ENCODE results near the gene F2RL1.
A peak's percentile ranks its signal among the peaks of the same experiment; 100 is the strongest.

F2RL1 gene

DNA sequence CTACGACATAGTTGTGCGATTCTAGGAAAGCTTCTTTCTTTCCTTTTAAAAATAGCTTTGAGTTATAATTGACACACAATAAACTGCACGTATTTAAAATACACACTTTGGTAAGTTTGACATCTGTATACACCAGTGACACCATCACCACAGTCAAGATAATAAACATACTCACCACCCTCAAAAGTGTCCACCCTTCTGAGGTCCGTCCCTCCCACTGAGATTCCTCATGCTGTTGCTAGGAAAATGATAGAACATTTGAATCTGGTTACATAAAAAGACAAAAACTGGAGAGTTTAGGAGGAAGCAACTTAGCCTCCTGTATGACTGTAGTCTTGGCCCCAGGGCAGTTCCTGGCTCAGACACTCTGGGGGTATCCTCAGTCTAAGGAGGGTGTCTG is 48.2 kb downstream of the F2RL1 start:
- no peak for DNase-seq
- Mint-ChIP-seq H3K27me3 (no peaks in the 10 kb centered on the region), H3K27ac (no peak overlapping the region), H3K4me1 (no peaks in the 10 kb centered on the region), H3K36me3 (no peaks in the 10 kb centered on the region), H3K9me3 (no peaks in the 10 kb centered on the region), H3K4me3 (no peak overlapping the region)
- CTCF ChIA-PET: interaction anchor here (1.0 to 4.9 kb wide), 3 partner anchors 11 to 210 kb away, joined by 3 to 31 read pairs (median 23); no protein-coding TSS in a partner anchor

DNA sequence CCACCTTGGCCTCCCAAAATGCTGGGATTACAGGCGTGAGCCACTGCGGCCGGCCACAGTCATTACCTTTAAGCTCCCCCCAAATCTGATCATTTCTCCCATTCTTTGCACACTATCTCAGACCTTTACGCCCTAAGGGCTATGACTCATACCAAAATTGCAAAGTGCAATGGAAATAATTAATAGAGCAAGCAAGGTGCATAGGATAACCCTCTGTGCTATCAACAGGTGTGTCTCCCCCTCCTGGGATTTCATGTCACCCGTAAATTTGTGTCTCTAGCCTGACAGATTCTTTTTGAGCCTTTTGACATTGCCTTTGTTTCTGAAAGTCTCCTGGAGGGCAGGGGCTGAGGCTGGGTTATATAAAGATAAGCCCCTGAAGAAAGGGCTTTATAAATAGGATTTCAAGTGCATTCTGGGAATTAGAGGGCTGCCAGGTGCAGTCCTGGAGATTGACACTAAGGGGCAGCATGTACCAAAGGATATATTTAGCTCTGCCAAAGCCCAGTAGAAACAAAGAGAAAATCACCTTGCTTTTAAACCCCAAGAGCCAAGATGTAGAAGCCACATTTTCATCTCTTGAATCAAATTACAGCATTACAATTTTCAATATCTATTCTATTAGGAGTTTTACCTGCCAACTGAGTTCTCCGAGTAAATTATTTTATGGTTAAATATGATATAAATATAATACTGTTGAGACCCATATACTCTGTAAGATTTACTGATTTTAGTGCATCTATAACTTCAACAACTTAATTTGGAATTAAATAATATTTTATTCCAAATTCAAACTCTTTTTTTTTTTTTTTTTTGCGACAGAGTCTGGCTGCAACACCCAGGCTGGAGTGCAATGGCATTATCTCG is 49.2 kb downstream of the F2RL1 start:
- Mint-ChIP-seq H3K36me3 (no peaks in the 10 kb centered on the region), H3K4me3 (no peak overlapping the region)

DNA sequence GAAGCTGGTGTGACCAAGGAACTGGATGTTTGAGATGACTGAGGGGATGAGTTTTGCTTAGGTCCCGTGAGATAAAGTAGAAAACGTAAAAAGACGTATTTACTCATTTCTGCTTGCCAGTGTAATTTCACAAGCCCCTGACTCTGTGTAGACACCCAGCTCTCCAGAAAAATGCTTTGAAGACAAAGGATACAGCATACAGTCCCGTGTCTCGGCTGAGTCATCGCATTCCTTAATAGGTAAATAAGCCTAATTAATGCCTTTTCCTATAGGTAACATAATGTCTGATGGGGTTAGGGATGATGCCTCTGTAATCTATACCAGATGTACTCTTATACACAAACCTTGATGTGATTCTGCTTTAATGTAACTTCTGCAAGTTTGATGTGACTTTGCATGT is 51.2 kb downstream of the F2RL1 start:
- DNase-seq: no peak
- Mint-ChIP-seq H3K4me3 (no peak overlapping the region), H3K27me3 (no peaks in the 10 kb centered on the region), H3K4me1 (peaks cover 3% of the 10 kb centered on the region), H3K9me3 (no peaks in the 10 kb centered on the region), H3K36me3 (no peaks in the 10 kb centered on the region), H3K27ac (no peak overlapping the region)
- CTCF ChIA-PET: interaction anchor here (1.0 to 4.9 kb wide), 3 partner anchors 144 to 207 kb away, joined by 3 to 31 read pairs (median 23); no protein-coding TSS in a partner anchor

More for the DNA sequence above, 49.2 kb downstream of the F2RL1 start:
- no peaks in the 10 kb centered on the region for H3K9me3 Mint-ChIP-seq
- no peak overlapping the region for H3K27ac Mint-ChIP-seq
- no peaks in the 10 kb centered on the region for H3K27me3 Mint-ChIP-seq
- CTCF ChIA-PET: interaction anchor here (0.8 to 4.9 kb wide), 5 partner anchors 12 to 294 kb away, joined by 3 to 31 read pairs (median 3); no protein-coding TSS in a partner anchor
- peak; percentile 75 for DNase-seq
- no peaks in the 10 kb centered on the region for H3K4me1 Mint-ChIP-seq

DNA sequence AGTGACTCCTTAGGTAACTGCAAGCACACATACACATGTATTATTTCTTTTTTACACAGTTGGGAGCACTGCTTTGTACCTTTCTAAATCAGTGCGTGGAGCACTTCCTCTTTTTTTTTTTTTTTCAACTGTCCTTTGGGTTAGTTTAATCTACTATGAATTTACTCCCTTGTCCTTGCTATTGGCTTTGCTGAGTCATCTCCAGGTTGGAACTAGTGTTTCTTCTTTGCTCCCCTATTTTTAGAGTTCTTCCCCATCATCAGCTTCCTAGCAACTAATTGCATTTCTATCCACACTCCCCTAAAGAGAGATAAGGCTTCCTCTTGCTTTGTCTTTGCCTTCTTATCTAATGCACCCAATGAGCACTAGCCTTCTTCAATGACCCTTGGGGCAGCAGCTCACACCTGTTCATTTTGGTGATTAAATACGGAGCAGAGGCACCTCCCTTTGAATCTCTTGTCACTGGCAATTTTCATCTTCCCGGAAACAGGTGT is 55.3 kb downstream of the F2RL1 start:
- CTCF ChIA-PET: no interaction called here

More for the DNA sequence above, 55.3 kb downstream of the F2RL1 start:
- Mint-ChIP-seq H3K27ac (no peak overlapping the region), H3K4me1 (peaks cover 3% of the 10 kb centered on the region), H3K27me3 (no peaks in the 10 kb centered on the region), H3K36me3 (no peaks in the 10 kb centered on the region), H3K9me3 (no peaks in the 10 kb centered on the region), H3K4me3 (no peak overlapping the region)
- no peak for DNase-seq
